ENCODE results near the gene HFE.
"Not testable (repeated sequence)": the region's sequence is repeated elsewhere in the genome, so short reads cannot be mapped to it uniquely, and the experiment has no call there.

The HFE gene, protein sequence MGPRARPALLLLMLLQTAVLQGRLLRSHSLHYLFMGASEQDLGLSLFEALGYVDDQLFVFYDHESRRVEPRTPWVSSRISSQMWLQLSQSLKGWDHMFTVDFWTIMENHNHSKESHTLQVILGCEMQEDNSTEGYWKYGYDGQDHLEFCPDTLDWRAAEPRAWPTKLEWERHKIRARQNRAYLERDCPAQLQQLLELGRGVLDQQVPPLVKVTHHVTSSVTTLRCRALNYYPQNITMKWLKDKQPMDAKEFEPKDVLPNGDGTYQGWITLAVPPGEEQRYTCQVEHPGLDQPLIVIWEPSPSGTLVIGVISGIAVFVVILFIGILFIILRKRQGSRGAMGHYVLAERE

GRCh38 chr6:26087284-26088115 lies at the start of gene HFE:
TSS of gene HFE (plus strand) at chr6:26087429. CDS start at chr6:26087441, 12 bp downstream.
- peak; percentile 64 for DNase-seq (ENCODE audit: low read depth)

DNA sequence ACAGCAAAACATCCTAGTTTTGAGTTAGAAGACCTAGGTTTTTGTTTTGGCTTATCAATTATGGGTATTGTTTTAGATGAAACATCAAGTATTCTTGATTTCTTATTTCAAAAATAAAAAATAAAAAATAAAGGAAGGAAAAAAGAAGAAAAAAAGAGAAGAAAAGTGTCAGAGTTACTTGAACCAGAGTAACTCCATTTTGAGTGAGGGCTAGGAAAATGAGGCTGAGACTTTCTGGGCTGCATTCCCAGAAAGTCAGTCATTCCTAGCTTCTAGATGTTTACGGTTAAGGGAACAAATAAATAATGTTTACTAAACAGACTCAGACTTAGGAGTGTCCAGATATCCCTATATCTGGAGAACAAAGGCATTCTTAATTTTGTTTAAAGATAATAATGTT lies 45.3 kb upstream of the HFE start:
- DNase-seq (ENCODE audit: low read depth): no peak

DNA sequence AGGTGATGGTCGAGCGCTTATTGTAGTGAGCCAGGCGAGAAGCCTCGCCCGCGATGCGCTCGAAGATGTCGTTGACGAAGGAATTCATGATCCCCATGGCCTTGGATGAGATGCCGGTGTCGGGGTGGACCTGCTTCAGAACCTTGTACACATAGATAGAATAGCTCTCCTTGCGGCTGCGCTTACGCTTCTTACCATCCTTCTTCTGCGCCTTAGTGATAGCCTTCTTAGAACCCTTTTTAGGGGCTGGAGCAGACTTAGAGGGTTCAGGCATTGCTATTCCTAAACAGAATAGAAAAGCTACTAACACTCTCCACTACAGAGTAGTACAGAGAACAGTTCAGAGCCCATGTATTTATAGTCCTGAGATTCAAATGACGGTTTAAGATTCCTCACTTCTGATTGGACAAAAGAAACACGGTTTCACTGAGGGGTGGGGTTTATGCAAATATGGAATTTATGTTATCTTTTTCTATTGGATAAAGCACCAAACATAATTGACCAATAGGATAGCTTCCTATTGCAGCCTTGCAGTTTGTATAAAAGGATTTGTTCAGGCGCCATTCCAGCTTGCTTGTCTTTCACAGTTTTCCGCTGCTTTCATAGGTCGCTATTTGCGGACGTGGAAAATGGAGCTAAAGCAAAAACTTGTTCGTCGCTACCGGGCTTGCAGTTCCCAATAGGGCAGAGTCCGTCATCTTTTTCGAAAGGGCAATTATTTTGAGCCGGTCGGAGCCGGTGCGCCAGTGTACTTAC lies 43.7 kb upstream of the HFE start:
- peak; percentile 97 for DNase-seq (ENCODE audit: low read depth)

GRCh38 chr6:26044140-26045064 lies 42.8 kb upstream of the HFE start:
- peak; percentile 55 for DNase-seq (ENCODE audit: low read depth)

DNA sequence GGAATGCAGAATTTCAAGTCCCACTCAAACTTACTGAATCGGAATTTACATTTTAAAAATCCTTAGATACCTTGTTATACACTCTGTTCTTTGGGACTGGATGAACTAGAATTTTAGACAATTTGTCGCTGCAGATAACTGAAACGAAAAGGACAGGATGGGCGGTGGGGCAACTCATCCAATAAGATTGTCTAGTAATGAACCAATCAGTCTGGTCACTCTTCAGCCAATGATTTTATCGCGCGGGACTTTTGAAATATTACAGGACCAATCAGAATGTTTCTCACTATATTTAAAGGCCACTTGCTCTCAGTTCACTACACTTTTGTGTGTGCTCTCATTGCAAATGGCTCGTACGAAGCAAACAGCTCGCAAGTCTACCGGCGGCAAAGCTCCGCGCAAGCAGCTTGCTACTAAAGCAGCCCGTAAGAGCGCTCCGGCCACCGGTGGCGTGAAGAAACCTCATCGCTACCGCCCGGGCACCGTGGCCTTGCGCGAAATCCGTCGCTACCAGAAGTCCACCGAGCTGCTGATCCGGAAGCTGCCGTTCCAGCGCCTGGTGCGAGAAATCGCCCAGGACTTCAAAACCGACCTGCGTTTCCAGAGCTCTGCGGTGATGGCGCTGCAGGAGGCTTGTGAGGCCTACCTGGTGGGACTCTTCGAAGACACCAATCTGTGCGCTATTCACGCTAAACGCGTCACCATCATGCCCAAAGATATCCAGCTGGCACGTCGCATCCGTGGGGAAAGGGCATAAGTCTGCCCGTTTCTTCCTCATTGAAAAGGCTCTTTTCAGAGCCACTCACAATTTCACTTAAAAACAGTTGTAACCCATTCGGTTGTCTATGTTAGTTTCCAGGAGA lies 41.9 kb upstream of the HFE start:
- DNase-seq (ENCODE audit: low read depth): peak; percentile 93

GRCh38 chr6:26045928-26046368 lies 41.3 kb upstream of the HFE start:
- no peak for DNase-seq (ENCODE audit: low read depth)

DNA sequence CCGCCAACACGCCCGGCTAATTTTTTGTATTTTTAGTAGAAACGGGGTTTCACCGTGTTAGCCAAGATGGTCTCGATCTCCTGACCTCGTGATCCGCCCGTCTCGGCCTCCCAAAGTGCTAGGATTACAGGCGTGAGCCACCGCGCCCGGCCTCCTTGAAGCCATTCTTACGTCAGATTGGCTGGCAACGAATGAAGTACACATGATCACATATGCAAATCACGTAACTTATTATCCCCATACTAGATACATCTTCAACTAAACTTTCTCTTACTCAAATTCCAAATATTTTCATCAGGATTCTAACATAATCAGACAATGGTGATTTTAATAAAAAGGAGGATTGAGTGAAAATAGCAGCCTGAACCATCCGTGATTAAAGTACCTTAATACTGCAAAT lies 39.9 kb upstream of the HFE start:
- not testable (repeated sequence) for DNase-seq (ENCODE audit: low read depth)

DNA sequence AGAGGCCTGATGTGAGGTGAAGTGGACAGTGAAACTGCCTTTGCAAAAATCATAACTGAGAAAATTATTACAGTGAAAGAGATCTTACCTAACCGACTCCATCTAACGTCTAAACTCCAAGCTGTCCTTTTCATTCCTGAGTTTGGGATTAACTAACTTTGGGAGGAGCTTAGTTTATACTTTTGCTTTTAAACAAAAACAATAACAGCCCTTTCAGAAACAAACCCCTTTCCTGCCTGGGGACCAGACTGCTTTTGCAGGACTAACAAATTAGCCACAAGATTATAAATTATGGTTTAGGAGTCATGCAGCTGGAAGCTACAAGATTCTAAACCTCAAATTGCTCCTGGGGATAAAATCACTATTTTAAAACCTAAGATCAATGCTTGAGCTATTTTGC lies 38.6 kb upstream of the HFE start:
- DNase-seq (ENCODE audit: low read depth): no peak

DNA sequence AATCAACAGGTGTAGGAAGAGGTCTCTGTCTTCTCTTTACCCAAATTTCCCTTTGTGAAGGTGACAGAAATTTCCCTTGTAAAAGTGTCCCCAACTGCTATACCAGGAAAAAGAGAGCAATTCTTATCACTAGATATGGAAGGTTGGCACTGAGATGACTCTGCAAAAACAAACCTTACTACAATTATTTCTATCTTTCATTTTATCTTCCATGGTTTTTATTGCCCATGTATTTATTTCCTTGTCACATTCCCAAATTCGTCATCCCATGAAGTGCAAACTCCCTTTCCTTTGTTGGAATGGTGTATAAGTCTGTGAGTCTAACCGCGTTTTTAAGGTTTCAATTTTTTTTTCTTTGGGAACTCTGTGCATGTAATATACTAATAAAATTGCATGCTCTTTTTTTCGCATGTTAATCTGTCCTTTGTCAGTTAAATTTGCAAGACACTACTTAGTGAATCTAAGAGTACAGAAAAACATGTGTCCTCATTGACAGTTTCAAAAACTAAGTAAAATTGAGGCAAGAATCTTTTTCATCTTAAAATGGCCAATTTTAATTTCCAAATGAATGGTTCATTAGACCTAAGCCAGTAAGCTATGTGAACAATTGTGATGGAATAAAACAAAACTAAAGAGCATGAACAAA lies 35.4 kb upstream of the HFE start:
- no peak for DNase-seq (ENCODE audit: low read depth)

DNA sequence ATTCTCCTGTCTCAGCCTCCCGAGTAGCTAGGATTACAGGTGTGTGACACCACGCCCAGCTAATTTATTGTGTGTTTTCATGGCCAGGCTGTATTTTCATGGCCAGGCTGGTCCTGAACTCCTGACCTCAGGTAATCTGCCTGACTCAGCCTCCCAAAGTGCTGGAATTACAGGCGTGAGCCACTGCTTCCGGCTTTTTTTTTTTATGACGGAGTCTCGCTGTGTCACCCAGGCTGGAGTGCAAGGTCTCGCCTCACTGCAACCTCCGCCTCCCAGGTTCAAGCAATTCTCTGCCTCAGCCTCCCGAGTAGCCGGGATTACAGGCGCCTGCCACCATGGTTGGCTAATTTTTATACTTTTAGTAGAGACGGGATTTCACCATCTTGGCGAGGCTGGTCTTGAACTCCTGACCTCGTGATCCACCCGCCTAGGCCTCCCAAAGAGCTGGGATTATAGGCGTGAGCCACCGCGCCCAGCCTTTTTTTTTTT lies 34.4 kb upstream of the HFE start:
- not testable (repeated sequence) for DNase-seq (ENCODE audit: low read depth)

DNA sequence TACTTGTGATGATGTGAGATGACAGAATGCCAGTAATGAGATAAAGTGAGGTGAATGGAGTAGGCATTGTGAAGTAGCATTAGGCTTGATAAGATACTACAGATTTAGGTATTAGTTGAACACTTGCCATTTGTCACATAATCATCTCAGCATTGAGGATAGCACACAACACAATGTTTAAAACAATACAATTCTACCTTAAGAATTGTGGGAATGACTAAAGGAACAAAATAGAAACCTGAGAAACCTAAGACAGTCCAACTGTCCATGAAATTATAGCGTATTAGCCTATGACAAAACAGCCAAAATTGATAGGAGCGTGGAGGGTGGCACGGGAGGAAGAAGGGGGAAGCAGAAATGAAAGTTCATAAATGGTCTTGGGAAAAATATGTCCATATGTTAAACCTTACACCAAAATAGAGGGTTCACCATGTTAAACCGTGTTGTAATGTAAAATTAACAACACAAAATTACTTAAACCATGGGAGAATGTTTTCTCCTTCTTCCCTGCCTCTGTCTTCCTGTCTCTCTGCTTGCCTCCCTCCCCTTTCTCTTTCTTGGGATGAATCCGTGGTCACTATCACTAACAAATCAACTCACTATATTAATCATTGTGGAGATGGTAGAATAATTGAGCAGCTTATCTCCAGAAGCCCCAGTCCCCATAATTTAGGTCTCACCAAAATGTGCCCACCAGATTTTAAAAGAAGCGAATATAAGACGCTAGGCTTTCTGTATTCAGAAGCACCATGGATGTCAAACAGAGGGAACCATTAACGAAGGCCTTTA lies 33.0 kb upstream of the HFE start:
- peak; percentile 28 for DNase-seq (ENCODE audit: low read depth)

GRCh38 chr6:26054781-26055718 lies 32.2 kb upstream of the HFE start:
- DNase-seq (ENCODE audit: low read depth): peak; percentile 96

DNA sequence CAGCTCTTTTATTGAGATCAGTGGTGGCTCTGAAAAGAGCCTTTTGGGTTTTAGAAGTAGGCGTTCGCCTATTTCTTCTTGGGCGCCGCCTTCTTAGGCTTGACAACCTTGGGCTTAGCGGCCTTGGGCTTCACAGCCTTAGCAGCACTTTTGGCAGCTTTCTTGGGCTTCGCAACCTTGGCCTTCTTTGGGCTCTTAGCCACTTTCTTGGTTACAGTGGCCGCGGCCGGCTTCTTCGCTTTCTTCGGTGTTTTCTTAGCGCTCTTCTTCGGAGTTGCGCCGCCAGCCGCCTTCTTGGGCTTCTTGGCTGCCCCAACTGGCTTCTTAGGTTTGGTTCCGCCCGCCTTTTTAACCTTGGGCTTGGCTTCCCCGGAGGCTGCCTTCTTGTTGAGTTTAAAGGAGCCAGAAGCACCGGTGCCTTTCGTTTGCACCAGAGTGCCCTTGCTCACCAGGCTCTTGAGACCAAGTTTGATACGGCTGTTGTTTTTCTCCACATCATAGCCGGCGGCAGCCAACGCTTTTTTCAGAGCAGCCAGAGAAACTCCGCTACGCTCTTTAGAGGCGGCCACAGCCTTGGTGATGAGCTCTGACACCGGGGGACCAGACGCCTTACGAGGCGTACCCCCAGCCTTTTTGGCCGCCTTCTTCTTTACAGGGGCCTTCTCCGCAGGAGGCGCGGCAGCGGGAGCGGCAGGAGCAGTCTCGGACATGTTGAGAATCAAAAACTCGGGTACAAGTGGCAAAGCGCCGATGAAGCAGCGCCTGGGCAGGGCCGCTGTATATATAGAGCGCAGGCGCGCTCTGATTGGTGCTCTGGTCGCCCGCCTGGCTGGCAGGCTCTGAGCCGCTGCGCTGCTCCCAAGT lies 31.3 kb upstream of the HFE start:
- peak; percentile 87 for DNase-seq (ENCODE audit: low read depth)

DNA sequence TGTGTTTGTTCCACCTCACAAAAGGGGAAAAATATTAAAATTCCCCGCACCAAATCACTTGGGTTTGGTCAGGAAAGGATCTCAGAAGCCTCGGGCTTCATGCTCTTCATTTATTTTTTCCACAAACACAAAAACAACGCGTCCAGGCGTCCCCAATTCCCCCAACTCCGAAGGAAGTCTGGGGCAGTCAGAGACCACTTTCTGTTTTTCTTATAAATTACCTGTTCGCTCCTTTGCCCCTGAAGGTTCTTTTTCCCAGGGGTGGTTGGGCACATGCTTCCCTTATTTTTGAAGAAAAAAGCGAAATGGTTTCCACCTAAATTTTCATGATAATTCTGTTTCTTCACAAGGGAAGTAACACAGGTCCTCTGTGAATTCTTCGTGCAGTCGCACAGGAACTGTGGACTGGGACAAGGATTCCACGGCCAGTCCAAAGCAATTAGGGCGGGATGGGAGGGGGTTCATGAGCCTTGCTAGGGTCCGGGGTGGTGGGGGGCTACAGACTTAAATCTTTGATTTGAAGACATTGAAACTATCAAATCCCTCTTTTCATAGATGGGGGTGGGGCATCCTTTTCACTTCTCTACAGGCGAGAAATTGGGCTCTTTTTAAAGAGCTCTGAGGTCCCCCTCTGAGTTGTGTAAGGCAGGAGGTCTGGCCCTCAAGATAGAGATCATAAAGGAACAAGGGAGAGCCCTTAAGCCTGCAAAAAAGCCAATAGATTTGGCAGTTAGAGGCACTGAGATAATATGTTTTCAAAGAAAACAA lies 30.5 kb upstream of the HFE start:
- no peak for DNase-seq (ENCODE audit: low read depth)

- DNase-seq (ENCODE audit: low read depth): no peak
Measured at GRCh38 chr6:26057899-26058298, 29.3 kb upstream of the HFE start.

DNA sequence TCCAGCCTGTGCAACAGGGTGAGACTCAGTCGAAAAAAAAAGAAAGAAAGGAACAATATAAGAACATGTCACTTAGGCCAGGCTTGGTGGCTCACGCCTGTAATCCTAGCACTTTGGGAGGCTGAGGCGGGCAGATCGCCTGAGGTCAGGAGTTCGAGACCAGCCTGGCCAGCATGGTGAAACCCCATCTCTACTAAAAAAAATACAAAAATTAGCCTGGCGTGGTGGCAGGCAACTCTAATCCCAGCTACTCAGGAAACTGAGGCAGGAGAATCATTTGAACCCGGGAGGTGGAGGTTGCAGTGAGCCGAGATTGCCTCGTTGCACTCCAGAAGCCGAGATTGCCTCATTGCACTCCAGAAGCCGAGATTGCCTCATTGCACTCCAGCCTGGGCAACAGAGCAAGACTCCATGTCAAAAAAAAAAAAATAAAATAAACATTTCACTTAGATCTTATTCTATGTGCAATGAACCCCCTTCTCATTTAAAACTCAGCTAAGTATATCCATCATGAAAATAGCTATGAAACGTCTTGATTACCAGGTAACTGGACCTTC lies 28.7 kb upstream of the HFE start:
- not testable (repeated sequence) for DNase-seq (ENCODE audit: low read depth)

All from iris pigment epithelial cell (primary cell).